HPDE6-E6E7 (cell line): Measurements from ENCODE around the gene HTR3B.
A peak's percentile ranks its signal among the peaks of the same experiment; 100 is the strongest.
"Not testable (repeated sequence)": the region's sequence is repeated elsewhere in the genome, so short reads cannot be mapped to it uniquely, and the experiment has no call there.

Experiments used
- DNase-seq: peaks from one replicate; pipeline ENCODE4 v3.0.0; 2011; ENCODE audit warnings: missing footprints; ENCODE audit errors: extremely low spot score

The HTR3B gene, protein sequence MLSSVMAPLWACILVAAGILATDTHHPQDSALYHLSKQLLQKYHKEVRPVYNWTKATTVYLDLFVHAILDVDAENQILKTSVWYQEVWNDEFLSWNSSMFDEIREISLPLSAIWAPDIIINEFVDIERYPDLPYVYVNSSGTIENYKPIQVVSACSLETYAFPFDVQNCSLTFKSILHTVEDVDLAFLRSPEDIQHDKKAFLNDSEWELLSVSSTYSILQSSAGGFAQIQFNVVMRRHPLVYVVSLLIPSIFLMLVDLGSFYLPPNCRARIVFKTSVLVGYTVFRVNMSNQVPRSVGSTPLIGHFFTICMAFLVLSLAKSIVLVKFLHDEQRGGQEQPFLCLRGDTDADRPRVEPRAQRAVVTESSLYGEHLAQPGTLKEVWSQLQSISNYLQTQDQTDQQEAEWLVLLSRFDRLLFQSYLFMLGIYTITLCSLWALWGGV

GRCh38 chr11:113904379-113905101 lies at the start of gene HTR3B:
Gene HTR3B (plus strand): TSS chr11:113904796. CDS start chr11:113904934, 138 bp downstream.
- DNase-seq: no peak

DNA sequence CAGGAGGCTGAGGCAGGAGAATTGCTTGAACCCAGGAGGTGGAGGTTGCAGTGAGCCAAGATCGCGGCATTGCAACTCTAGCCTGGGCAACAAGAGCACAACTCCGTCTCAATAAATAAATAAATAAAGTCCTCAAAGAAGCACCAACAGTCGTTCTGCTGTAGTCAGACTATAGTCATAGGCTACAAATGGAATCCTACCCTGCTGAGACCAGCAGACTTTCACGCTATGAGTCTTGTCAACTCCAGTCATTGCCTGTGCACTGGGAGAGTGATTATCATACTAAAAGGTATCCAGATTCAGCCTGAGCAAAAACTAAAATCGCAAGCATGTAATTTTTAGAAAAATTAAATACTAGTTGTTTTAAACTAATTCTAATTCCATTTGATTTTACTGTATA lies 48.8 kb upstream of the HTR3B start:
- DNase-seq: no peak

GRCh38 chr11:113856966-113857759 lies 47.4 kb upstream of the HTR3B start:
- DNase-seq: no peak

- peak; percentile 74 for DNase-seq
Measured at GRCh38 chr11:113859665-113860064, 44.9 kb upstream of the HTR3B start.

GRCh38 chr11:113862435-113862834 lies 42.2 kb upstream of the HTR3B start:
- no peak for DNase-seq

- DNase-seq: no peak
Measured at GRCh38 chr11:113864410-113864809, 40.2 kb upstream of the HTR3B start.

DNA sequence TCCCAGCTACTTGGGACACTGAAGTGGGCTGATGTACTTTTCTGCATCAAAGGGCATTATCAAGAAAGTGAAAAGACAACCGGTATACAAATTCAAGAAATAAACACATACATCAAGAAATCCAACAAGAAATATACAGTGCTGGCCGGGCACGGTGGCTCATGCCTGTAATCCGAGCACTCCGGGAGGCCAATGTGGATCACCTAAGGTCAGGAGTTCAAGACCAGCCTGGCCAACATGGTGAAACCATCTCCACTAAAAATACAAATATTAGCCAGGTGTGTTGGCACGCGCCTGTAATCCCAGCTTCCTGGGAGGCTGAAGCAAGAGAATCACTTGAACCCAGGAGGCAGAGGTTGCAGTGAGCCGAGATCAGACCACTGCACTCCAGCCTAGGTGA lies 38.7 kb upstream of the HTR3B start:
- DNase-seq: no peak

DNA sequence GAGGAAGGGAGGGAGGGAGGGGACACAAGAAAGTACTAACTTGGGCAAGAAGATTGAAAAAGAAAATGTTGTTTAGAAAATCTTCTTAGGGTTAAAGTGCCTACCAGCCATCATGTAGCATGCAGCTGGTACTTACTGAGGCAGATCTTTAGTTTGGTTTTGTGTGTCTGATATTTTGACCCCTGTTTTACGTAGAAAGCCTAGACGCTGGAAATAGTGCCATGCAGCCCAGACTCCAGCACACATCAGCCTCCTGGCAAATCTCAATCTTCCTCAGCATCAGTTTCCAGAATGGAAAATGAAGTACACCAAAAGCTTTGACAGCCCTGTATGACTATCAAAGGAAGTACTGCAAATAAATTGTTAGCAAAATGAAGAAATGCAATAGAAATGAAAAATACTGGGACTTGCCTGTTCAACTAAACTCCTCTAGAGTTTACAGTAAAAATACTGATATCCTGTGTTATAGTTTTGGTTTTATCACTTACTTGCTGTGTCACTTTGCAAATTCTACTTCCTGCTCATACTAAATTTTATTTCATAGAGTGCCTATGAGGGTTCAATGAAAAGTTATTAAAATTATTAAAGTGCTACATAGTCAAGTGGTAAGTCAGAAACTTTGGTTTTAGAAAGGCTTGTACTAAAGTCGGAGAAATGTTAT lies 36.6 kb upstream of the HTR3B start:
- no peak for DNase-seq

DNA sequence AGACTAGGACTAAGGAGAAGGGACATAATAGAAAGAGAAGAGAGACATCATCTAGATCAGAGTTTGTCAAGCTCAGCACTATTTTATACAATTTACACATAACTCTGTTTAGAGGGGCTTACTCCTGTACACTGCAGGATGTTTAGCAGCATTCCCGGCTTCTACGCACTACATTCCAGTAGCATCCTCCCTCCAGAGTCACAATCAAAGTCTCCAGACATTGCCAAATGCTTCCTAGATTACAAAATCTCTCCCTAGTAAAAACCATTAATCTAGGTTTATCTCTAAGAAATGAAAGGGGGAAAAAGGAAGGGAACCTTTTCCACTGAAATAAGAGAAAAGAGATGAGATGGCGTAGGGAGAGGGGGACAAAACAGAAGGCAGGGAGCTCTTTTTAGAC lies 33.3 kb upstream of the HTR3B start:
- no peak for DNase-seq

- no peak for DNase-seq
Measured at GRCh38 chr11:113873236-113873626, 31.4 kb upstream of the HTR3B start.

- no peak for DNase-seq
Measured at GRCh38 chr11:113874096-113874495, 30.5 kb upstream of the HTR3B start.

DNA sequence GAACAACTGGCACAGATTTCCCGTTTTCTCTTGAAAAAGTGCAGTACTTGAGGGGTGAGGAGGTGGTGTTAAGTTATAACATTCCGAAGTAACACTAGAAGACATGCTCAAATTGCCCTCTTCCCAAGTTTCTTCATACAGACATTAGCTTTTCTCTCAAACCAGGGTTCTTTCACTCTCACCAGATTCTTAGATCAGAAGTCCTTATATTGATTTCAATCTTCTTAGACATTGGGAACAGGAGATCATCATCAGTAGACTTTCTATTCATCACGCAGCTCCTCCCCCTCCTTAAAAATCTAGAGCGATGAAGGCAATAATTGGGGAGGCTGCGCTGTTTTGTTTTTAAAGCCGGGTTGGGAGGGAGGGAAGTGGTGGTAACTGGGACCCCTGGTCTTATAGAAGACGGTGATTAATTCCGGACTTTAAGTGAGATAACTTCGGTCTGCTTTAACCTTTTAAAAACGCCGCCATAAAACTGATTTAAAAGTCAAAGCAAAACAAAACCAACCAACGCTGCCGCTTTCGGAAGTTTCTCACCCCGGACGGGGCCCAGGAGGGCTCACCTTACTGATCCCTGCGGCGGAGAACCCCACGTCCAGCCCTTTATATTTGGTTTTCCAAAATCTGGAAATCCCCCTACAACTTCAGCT lies 29.9 kb upstream of the HTR3B start:
- no peak for DNase-seq

DNA sequence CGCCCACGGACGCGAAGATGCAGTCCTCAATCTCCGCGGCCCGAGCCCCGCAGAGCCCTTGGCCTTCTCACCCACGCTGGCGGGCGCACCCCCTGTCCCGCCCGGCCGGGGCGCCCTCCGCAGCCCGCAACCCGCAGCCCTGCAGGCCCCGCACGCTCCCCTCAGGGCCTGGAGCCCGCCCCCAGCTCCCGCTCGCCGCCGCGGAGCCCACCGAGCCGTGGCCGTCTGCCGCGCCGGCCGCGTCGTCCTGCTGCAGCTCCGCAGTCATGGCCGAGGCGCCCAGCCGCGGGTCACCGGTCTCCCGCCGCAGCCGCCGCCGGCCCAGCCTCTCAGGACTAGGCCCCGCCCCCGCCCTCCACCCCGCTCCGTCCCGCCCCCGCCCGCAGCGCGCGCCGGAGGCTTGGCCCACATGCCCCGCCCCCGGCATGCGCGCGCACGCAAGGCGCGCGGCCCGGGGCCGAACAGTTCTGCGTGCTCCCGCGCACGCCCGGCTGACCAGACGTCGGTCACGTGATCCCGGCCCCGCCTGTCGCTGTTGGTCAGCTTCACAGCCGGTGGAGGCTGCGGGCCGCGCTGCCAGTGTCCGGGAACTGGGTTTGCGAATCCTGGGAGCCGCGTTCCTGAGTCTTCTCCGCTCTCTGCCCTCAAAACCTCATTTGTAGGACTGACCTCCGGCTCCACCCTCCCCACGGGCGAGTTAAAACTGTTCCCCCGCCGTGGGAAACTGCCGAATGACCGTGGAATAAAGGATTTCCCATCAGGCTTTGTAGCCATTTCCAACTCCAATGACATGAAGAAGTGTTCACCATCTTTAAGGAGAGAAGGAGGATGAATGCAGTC lies 29.1 kb upstream of the HTR3B start, which contains the start of gene USP28:
TSS of gene USP28 (minus strand) at position 339 of the 840 bp plus-strand sequence. CDS start at position 268, 71 bp downstream.
- peak; percentile 94 for DNase-seq

GRCh38 chr11:113876074-113876797 lies 28.4 kb upstream of the HTR3B start:
- DNase-seq: no peak

DNA sequence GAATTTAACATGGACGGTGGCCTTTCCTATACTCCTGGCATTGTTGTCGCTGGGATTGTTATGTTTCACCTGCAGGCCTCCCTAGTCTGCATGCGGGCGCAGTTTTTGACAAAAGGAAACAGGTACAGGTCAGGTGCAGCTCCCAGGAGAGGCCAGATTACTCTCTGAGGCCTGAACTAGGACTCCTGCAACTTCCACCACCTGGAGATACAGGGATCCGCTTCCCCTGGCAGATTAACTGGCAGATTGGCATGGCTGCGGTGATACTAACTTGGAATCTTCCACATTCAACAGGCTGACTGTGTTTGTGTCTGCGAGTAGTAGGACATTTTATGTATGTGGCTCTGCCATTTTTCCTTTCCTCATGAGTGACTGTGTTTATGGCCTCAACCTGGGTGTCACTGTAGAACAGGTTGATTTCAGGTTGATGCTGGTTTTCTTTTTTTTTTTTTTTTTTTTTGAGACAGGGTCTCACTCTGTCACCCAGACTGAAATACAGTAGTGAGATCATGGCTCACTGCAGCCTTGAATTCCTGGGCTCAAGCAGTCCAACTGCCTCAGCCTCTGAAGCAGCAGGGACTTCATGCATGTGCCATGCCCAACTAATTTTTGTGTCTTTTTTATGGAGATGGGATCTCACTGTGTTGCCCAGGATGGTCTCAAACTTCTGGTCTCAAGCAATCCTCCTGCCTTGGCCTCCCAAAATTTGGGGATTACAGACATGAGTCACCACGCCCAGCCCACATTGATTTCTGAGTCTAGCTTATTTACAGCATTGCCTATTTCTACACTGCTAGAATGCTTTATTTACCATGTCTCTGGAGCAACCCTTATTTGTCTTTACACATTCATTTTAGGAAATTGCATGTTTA lies 27.6 kb upstream of the HTR3B start:
- no peak for DNase-seq

GRCh38 chr11:113877670-113878055 lies 26.9 kb upstream of the HTR3B start:
- DNase-seq: no peak

DNA sequence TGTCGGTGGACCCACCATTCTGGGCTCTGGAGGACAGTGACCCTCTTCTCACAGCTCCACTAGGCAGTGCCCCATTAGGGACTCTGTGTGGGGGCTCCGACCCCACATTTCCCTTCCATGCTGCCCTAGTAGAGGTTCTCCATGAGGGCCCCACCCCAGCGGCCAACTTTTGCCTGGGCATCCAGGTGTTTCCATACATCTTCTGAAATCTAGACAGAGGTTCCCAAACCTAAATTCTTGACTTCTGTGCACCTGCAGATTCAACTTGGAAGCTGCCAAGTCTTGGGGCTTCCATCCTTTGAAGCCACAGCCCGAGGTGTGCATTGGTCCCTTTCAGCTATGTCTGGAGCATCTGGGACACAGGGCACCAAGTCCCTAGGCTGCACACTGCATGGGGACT lies 25.1 kb upstream of the HTR3B start:
- DNase-seq: not testable (repeated sequence)

DNA sequence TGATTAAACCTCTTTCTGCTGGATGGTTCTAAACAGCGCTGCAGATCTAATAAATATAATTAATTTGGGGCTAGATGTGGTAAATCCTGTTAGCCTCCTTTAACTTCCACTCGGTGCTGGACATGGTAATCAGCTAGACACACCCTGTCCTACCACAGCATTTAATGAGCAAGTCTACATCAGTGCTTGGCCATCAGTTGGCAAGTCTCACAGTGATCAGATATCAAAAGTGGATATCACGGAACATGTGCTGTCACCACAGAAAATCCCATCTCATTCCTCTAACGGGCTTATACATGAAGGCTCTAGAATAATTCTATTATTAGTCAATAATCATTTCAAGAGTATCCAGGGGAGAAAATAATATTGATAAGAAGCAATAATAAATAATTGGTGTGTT lies 23.6 kb upstream of the HTR3B start:
- no peak for DNase-seq

- DNase-seq: no peak
Measured at GRCh38 chr11:113881856-113882255, 22.7 kb upstream of the HTR3B start.
